Right cardiac atrium (tissue), 5 donors: ENCODE results near the gene CASP7. TPM values are rescaled to one million over a fixed set of nuclear protein-coding genes. Genes with fewer than 3 reads are reported as not detected.

Experiments used
- ATAC-seq, 2 donors: fragments of 200-7000 bp; cut with Tn5 transposase; one replicate each; pipeline versions ENCODE4 v1.8.0 to v1.9.1; 2020; ENCODE audit warnings: moderate library complexity in 2 of 2, mild to moderate bottlenecking in 1 of 2
- DNase-seq, 3 donors: peaks; one replicate each; pipeline ENCODE4 v3.0.0-alpha.2; 2020
- H3K27ac ChIP-seq: one replicate; pipeline ENCODE4 v1.5.1; 2013; ENCODE audit warnings: mild to moderate bottlenecking, low read length, control low read depth, moderate library complexity
- H3K27me3 ChIP-seq: one replicate; pipeline ENCODE4 v1.6.1; 2013; ENCODE audit not compliant: control insufficient read depth, insufficient read depth
- H3K4me1 ChIP-seq: one replicate; pipeline ENCODE4 v1.6.1; 2013; ENCODE audit warnings: low read length; ENCODE audit not compliant: control insufficient read depth, insufficient read depth
- H3K4me3 ChIP-seq: one replicate; pipeline ENCODE4 v1.5.1; 2013; ENCODE audit warnings: low read length, control low read depth
- H3K9me3 ChIP-seq: one replicate; pipeline ENCODE4 v1.6.1; 2013; ENCODE audit warnings: low read length; ENCODE audit not compliant: control insufficient read depth
- WGBS: extraction: QIAGEN DNeasy Blood & Tissue Kit; methylation state at CpG from one replicate; pipeline ENCODE4 v1.1.7; 2013; 5-methylcytosine and 5-hydroxymethylcytosine counted together
- intact Hi-C, 4 donors: fragments of 100-400 bp; cut with DNase I; formaldehyde crosslinking; loops; one replicate each; pipeline versions ENCODE4 v1.11.0 to v1.14.0; 2022 to 2023
- polyA plus RNA-seq: library from polyadenylated mRNA; stranded (reverse); fragments of 200-250 nt; gene quantifications from one replicate; pipeline ENCODE4 v1.2.3, GENCODE V29; 2013
- total RNA-seq, 4 donors: library from RNA; stranded (reverse); fragmentation: NEBNext Ultra II Directional; extraction: Animal tissue kit (Norgen Biotek cat#: 25700); gene quantifications; one replicate each; pipeline ENCODE4 v1.2.1, GENCODE V29; 2021
- donor health status: healthy with polysubstance abuse.
- donor health status: DM: no; HTN: yes; CAD: no.
- donor health status: DM: no; HTN: no; CAD: no.
- donor health status: DM: no; HTN: yes; CAD: no; lungs with severe emphysema.
- donor health status: DM: yes; HTN: yes; CAD: no.

CASP7 gene
- total and polyA plus RNA-seq, 5 donors: 9.4 to 17.2 (median 11.5) TPM

DNA sequence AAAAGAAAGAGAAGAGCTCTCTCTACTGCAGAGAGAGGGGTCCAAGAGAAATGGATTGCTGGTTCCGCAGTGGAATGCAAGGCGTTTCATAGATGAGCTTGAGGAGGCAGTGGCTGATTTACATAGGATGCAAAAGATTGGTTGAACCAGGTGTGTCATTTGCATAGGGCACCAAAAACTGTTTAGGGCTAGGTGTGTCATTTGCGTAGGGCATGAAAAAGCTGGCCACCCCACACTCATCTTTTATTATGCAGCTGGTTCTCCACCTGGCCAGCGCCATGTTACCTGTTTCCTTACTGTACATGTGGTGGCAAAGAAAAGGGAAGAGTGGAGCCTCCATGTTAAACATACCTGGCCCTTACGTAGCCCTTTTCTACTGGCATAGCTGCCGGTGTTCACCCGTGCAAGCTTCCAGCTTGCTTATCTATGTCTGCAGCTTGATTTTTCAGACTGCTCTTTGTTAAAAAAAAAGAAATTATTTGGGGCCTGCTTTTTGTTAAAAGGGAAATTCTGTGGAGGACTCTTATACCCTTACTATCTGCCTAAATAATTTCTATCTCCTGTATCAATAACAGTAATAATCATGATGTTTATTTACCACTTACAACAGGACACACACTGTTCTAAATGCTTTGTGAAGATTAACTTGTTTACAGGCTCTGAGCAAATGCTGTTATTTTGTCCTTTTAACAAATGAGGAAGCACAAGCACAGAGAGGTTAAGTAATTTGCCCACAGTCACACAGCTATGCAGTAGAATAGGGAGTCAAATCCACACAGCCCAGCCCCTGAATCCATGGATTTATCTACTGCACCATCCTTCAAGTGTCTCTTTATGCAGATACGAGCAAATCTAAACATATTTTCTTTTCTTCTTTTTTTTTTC lies 33.3 kb downstream of the CASP7 start:
- intact Hi-C loops: no loop called here
- no peak overlapping the region for H3K27ac ChIP-seq
- no peak overlapping the region for H3K4me3 ChIP-seq
- 80% methylated on average over 8 of the region's 8 CpGs for WGBS
- H3K9me3 ChIP-seq: no peaks in the 10 kb centered on the region
- DNase-seq (no peak), ATAC-seq (no peak)
- no peaks in the 10 kb centered on the region for H3K4me1 ChIP-seq
- no peaks in the 10 kb centered on the region for H3K27me3 ChIP-seq

- no peaks in the 10 kb centered on the region for H3K9me3 ChIP-seq
- intact Hi-C loops: no loop called here
- no peaks in the 10 kb centered on the region for H3K27me3 ChIP-seq
- ATAC-seq (no peak), DNase-seq (no peak)
- WGBS: 82% methylated on average over 2 of the region's 2 CpGs
- no peak overlapping the region for H3K4me3 ChIP-seq
- H3K4me1 ChIP-seq: no peaks in the 10 kb centered on the region
- no peak overlapping the region for H3K27ac ChIP-seq
Measured at GRCh38 chr10:113713640-113713982, 33.9 kb downstream of the CASP7 start.

GRCh38 chr10:113716109-113716910 lies 36.6 kb downstream of the CASP7 start:
- Histone ChIP-seq H3K27ac (no peak overlapping the region), H3K9me3 (no peaks in the 10 kb centered on the region), H3K27me3 (no peaks in the 10 kb centered on the region), H3K4me1 (no peaks in the 10 kb centered on the region), H3K4me3 (no peak overlapping the region)
- 77% methylated on average over 2 of the region's 2 CpGs for WGBS
- ATAC-seq: no peak
- intact Hi-C loops: no loop called here
- no peak for DNase-seq

GRCh38 chr10:113718969-113719822 lies 39.5 kb downstream of the CASP7 start:
- Histone ChIP-seq H3K27me3 (no peaks in the 10 kb centered on the region), H3K27ac (no peak overlapping the region), H3K9me3 (no peaks in the 10 kb centered on the region), H3K4me3 (no peak overlapping the region), H3K4me1 (no peaks in the 10 kb centered on the region)
- ATAC-seq: no peak
- whole genome bisulfite sequencing: 95% methylated on average over 21 of the region's 21 CpGs
- intact Hi-C loops: no loop called here
- DNase-seq: no peak

- Histone ChIP-seq H3K27ac (no peak overlapping the region), H3K9me3 (no peaks in the 10 kb centered on the region), H3K4me1 (no peaks in the 10 kb centered on the region), H3K4me3 (no peak overlapping the region), H3K27me3 (no peaks in the 10 kb centered on the region)
- ATAC-seq (no peak), DNase-seq (no peak)
- WGBS: 87% methylated on average over 8 of the region's 8 CpGs
- intact Hi-C loops: no loop called here
Measured at GRCh38 chr10:113720386-113720785, 40.7 kb downstream of the CASP7 start.

DNA sequence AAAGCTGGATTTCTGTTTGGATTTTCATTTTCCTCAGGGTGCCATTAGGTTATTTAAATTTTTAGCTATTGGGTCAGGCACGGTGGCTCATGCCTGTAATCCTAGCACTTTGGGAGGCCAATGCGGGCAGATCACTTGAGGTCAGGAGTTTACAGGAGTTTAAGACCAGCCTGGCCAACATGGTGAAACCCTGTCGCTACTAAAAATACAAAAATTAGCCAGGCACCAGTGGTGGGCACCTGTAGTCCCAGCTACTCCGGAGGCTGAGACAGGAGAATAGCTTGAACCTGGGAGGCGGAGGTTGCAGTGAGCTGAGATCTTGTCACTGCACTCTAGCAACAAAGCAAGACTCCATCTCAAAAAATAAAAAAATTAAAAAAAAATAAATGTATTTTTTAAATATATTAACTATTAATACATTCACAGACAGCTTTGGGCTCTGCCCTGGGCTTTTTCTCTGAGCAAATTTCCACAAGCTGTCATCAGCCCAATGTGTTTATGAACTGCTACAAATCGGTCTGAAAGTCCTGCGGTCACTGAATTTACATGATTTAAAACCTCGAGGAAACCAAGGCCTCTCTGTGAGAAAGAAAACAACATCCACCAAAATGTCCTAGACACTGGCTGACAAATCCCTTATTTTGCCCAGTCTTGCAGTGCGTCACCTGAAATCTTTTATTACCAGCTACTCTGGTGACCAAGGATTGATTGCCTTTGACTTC lies 52.6 kb downstream of the CASP7 start:
- DNase-seq: no peak
- WGBS: 87% methylated on average over 9 of the region's 9 CpGs
- no peaks in the 10 kb centered on the region for H3K27me3 ChIP-seq
- intact Hi-C loops: no loop called here
- no peaks in the 10 kb centered on the region for H3K4me1 ChIP-seq
- no peaks in the 10 kb centered on the region for H3K9me3 ChIP-seq
- H3K27ac ChIP-seq: no peak overlapping the region
- no peak for ATAC-seq
- no peak overlapping the region for H3K4me3 ChIP-seq

DNA sequence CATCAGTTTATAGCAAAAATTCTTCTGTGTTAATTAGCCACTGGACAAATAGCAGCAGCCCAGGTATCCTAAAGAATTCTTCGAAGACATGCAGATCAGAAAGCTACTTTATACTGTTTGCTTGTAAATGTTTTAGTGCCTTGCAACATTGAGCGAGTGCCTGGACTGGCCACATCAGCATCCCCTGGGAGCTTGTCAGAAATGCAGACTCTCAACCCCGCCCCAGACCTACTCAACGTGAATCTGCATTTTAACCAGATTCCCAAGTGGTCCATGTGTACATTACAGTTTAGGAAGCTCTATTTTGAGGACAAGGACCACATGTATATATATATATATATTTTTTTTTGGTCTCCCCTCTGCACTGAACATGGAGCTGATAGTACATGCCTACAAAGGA lies 53.3 kb downstream of the CASP7 start:
- DNase-seq (no peak), ATAC-seq (no peak)
- 72% methylated on average over 4 of the region's 4 CpGs for WGBS
- Histone ChIP-seq H3K4me1 (no peaks in the 10 kb centered on the region), H3K9me3 (no peaks in the 10 kb centered on the region), H3K27ac (no peak overlapping the region), H3K4me3 (no peak overlapping the region), H3K27me3 (no peaks in the 10 kb centered on the region)
- intact Hi-C loops: no loop called here

DNA sequence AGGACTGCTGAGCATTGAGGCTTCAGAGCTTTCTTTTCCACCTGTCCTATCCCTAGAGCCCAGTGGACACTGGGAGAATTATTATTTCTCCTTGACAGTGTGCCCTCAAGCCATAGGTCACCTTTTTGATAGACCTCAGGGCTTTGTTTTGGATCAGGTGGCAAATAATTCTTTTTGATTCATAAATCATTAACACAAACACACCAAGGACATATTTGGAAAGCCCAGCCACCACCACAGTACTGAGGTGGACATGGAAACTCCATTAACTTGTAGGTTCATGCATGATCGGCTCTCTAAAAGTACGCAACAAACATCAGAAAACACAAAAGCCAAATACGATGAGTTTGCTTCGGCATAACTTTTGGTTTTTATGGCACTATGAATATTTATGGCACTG lies 53.9 kb downstream of the CASP7 start:
- H3K9me3 ChIP-seq: no peaks in the 10 kb centered on the region
- no peaks in the 10 kb centered on the region for H3K4me1 ChIP-seq
- no peak overlapping the region for H3K27ac ChIP-seq
- intact Hi-C loops: no loop called here
- no peak for DNase-seq
- no peak overlapping the region for H3K4me3 ChIP-seq
- 98% methylated on average over 4 of the region's 4 CpGs for WGBS
- ATAC-seq: no peak
- no peaks in the 10 kb centered on the region for H3K27me3 ChIP-seq

DNA sequence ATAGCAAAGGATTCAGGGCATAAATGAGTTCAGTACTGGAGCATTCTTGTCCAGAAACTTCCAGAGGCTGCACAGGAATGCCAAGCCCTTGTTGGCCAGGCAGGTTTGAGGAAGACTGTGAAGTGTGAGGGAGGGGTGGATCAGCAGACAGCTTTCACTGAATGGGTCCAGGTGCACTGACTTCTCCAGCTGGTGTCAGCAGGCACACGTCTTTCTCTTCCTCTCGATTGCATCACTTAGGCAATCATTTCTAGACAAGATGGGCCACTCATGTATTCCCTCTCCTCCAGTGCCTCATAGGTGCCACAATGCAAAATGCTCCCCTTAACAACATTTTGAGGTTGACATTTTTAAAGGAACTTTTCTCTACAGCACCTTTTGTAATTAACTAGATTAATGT lies 56.2 kb downstream of the CASP7 start:
- H3K27ac ChIP-seq: no peak overlapping the region
- no peak overlapping the region for H3K4me3 ChIP-seq
- intact Hi-C loops: no loop called here
- no peaks in the 10 kb centered on the region for H3K27me3 ChIP-seq
- ATAC-seq: no peak
- H3K9me3 ChIP-seq: no peaks in the 10 kb centered on the region
- no peaks in the 10 kb centered on the region for H3K4me1 ChIP-seq
- DNase-seq: no peak
- 16% methylated on average over 2 of the region's 2 CpGs for WGBS

GRCh38 chr10:113736576-113736975 lies 56.9 kb downstream of the CASP7 start:
- H3K27ac ChIP-seq: no peak overlapping the region
- H3K4me3 ChIP-seq: no peak overlapping the region
- intact Hi-C loops: no loop called here
- 23% methylated on average over 1 of the region's 1 CpG for WGBS
- DNase-seq (no peak), ATAC-seq (no peak)
- H3K4me1 ChIP-seq: no peaks in the 10 kb centered on the region
- no peaks in the 10 kb centered on the region for H3K27me3 ChIP-seq
- H3K9me3 ChIP-seq: no peaks in the 10 kb centered on the region
